Choroid plexus epithelial cell (primary cell): ENCODE measurements around the gene KIFAP3.
"Not testable (repeated sequence)": the region's sequence is repeated elsewhere in the genome, so short reads cannot be mapped to it uniquely, and the experiment has no call there.

Source experiments
- DNase-seq: peaks from one replicate; pipeline ENCODE4 v3.0.0-alpha.2; 2010; ENCODE audit warnings: low read depth
- H3K4me3 ChIP-seq: 2 replicates; pipeline ENCODE4 v1.5.1; 2011; ENCODE audit warnings: low read depth, mild to moderate bottlenecking, control low read depth, low read length, moderate library complexity
- TF ChIP-seq, protein P1 (sequence below): conservative IDR thresholded peaks from 2 replicates; pipeline ENCODE4 v1.5.1; 2011; ENCODE audit warnings: low read depth, mild to moderate bottlenecking, control low read depth, inconsistent platforms, low read length, moderate library complexity

KIFAP3 gene

DNA sequence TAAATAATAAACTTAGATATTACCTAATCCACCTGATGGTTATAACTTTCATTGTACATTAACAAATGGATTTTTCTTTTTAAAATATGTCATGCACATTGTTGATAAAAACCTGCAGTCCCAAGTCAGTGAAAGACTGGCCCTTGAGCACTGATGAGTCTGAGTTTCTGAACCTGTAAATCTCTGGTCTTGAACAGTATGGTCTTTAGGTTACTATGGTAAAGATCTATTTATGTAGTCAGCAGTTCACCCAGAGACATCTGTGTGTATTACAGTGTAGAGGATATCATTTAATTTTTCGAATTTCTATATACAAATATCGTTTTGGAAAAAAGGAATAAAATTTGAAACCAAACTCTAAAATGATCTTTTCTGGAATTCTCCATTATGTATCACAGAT is 150.4 kb downstream of the KIFAP3 start:
- no peak for DNase-seq
- TF ChIP-seq, protein P1, sequence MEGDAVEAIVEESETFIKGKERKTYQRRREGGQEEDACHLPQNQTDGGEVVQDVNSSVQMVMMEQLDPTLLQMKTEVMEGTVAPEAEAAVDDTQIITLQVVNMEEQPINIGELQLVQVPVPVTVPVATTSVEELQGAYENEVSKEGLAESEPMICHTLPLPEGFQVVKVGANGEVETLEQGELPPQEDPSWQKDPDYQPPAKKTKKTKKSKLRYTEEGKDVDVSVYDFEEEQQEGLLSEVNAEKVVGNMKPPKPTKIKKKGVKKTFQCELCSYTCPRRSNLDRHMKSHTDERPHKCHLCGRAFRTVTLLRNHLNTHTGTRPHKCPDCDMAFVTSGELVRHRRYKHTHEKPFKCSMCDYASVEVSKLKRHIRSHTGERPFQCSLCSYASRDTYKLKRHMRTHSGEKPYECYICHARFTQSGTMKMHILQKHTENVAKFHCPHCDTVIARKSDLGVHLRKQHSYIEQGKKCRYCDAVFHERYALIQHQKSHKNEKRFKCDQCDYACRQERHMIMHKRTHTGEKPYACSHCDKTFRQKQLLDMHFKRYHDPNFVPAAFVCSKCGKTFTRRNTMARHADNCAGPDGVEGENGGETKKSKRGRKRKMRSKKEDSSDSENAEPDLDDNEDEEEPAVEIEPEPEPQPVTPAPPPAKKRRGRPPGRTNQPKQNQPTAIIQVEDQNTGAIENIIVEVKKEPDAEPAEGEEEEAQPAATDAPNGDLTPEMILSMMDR: no peak

DNA sequence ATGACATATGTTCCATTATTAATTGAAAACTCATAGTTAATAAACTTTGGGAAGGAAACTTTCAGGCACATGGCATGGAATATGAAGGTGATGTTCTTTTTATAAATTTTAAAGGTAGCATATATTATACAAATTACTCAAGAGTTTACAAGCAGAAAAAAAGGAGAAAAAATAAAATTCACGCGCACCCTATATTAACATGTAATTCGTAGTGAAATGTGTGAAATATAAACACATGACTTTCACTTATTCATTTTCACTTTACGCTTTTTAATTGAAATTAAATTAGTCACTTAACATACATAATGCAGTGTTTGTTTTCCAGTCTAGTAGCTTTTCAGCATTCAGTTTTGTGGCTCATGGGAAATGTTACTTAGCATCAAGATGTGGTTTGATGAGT is 153.4 kb downstream of the KIFAP3 start:
- TF ChIP-seq, protein P1: no peak
- H3K4me3 ChIP-seq: no peak overlapping the region
- DNase-seq: no peak

More for the DNA sequence above, 150.4 kb downstream of the KIFAP3 start:
- H3K4me3 ChIP-seq: no peak overlapping the region

DNA sequence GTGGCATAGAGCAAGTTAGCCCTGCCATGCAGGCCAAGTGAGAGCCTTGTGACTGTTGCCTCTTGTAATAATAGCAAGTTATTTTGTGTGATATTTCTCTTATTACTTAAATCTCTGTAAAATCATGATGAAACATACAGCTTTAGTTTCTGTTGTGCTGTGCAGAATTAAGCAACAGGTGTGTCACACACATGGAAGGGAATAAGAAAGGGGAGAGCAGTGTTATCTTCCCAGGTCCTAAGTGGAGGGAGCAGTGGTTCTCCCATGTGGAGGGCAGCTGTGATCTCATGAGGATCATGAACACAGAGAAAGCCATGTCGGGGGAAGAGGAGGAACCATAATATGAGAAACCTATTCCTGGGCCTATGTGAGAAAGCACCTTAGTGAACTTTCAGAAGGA is 155.6 kb downstream of the KIFAP3 start:
- no peak overlapping the region for H3K4me3 ChIP-seq
- DNase-seq: no peak
- TF ChIP-seq, protein P1: no peak

DNA sequence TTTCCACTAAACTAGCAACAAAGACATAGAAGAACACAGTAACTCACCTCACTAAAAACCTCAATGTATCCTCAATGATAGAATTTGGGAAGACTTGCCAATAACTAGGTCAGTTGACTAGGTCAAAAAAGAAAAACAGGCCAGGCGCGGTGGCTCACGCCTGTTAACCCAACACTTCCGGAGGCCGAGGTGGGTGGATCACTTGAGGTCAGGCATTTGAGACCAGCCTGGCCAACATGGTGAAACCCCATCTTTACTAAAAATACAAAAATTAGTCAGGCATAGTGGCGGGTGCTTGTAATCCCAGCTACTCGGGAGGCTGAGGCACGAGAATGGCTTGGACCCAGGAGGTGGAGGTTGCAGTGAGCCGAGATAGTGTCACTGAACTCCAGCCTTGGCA is 156.3 kb downstream of the KIFAP3 start:
- not testable (repeated sequence) for H3K4me3 ChIP-seq, DNase-seq

DNA sequence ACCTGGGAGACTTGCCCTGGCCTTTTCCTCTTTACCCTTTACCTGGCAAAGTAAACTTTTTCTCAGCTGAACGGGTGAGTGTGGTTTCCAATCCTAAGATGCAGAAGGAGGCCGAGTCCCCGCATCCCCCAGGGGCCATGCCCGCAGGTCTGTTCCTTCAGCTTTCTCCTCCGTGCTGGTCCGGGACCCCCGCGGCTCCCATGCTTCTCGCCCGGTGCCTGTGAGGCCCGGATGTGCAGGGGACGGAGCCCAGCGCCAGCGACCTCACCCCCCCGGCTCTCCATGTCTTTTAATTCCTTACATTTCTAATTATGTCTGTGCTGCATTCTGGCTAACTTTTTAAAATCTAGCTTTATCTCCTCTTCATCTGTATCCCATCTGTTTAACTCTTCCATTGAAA is 159.3 kb downstream of the KIFAP3 start:
- TF ChIP-seq, protein P1: no peak
- H3K4me3 ChIP-seq: peak overlapping the region; percentile 35
- no peak for DNase-seq

DNA sequence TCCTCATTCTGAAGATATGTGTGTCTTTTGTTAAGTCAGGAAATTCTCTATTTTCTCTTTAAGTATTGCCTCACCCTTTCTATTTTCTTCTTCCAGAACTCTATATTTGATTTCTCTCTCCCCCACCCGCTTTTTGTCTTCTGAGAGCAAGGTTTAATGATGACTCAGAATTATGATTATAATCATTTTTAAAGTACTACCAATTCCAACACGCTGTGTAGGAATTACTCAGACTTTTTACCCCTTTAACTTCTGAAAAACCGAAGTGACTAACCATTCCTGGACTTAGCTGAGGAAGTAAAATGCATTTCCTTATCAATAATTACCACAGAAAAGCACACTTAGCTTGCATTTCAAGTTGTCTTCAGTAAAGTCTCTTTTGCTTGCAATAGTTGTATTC is 160.0 kb downstream of the KIFAP3 start:
- DNase-seq: peak; percentile 15
- no peak overlapping the region for H3K4me3 ChIP-seq

DNA sequence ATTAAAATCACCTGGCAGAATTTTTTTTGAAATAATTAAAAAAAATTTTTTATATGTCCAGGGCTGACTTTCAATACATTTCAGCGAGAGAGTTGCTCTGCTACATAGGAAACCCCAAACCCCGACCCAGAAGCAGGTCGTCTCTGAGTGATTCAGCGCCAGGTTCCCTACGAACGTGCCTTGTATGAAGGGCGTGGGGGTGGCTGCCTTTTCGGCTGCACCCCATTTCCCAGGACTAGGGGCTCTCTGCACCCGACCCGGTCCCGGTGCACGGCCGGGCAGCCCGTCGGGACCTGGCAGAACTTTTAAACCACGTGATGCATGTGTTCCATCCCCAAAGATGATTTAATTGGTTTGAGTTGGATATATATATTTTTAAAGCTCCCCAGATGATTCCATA is 165.0 kb downstream of the KIFAP3 start:
- no peak overlapping the region for H3K4me3 ChIP-seq
- no peak for DNase-seq
- TF ChIP-seq, protein P1: no peak

More for the DNA sequence above, 160.0 kb downstream of the KIFAP3 start:
- TF ChIP-seq, protein P1: no peak

DNA sequence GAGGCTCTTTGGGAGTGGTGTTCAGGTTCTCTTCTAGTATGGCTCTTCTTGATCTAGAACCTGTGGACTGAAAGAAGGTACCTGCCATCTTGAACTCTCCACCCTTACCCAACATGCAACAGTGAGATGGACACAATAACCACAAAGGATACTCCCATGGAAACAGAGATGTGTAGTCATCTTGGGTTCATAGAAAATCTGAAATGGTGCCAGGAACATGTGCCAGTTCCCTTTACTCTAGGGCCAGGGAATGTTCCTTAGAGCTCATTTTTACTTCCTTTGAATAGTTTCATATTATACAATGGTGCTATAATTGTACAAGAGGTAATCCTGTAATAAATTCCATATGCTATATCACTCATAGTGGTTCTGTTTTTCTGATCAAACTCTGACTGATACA is 167.6 kb downstream of the KIFAP3 start:
- no peak overlapping the region for H3K4me3 ChIP-seq
- DNase-seq: peak; percentile 34
- TF ChIP-seq, protein P1: no peak
